Brain pericyte (primary cell): Measurements from ENCODE around the gene YTHDF2.

Experiments used
- DNase-seq: peaks from one replicate; pipeline ENCODE4 v3.0.0-alpha.2; 2012; ENCODE audit warnings: low read depth, low spot score

Gene YTHDF2

DNA sequence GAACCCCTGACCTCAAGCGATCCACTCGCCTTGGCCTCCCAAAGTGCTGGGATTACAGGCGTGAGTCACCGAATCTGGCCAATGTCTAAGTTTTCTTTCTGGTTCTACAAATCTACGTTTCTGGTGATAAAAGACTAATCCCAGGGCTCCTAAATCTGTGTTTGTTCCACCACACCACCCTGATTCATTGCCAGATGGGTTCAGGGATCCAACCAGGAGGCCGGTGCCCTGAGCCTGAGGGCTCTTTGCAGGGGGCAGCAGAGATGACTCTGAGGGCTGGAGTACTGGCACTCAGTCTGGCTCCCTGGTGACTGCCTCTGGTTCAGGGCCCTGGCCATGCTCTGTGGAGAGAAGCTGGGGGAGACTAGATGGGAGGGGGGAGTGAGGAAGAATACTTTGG lies 64.7 kb downstream of the YTHDF2 start:
- no peak for DNase-seq

DNA sequence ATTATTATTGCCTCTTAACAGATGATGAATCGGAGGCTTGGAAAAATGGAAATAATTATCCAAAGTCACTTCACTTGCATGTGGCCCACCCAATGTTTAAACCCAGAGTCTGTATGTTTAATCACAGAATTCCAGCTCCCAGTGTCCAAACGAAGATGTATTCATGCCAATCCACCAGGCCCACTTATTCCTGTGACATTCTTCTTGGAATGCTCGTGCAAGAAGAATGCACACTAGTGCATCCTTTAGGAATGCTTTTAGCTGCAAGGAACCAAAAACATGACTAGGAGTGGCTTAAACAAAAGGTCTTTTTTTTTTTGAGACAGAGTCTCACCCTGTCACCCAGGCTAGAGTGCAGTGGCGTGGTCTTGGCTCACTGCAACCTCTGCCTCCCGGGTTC lies 66.3 kb downstream of the YTHDF2 start:
- DNase-seq, result no peak

DNA sequence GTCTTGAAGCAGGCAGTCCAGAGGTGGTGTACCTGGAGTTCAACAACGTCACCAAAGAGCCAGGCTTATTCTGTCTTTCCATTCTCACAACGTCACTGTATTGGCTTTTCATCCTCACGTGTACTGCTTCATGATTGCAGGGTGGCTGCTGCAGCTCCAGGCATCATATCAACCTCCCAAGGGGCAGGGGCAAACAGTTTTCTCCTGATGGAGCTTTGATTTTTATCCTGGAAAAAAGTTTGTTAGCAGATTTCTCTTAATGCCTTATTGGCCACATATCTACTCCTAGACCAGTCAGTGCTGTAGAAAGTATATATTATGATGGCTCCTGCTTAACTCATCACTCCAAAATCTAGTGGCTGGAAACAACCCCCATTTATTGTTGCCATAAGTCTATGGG lies 66.9 kb downstream of the YTHDF2 start:
- DNase-seq, result no peak

DNA sequence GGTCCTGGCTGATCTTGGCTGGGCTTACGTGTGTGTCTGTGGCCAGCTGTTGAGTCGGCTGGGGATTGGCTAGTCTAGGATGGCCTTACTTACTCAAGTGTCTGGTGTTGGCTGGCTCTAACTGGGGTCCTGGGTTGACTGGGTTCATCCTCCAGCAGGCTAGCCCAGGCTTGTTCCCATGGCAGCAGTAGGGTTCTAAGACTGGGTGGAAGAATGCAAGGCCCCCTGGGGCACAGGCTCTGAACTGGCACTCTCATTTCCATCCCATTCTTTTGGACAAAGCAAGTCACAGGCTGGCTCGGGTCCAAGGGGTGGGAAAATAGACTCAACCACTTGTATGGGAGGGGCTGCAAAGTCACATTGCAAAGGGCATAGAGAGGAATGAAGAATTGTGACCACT lies 67.3 kb downstream of the YTHDF2 start:
- no peak for DNase-seq

DNA sequence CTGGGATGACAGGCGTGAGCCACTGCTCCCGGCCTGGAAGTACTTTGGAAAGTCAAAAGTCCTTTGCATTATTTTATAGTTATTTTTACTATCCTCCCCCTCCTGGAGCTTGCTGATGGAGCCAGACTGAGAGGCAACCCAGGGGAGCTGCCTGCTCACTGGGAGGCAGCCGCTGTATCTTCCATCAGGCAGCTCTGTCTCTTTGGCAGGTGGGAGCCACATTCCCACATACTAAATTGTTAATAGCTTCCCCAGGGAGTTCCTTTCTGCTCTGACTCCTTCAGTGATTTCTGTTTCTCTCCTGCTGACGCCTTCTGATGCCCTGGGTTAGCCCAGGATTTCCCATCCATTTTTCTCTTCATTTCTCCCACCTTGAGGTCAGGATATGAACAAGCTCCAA lies 70.3 kb downstream of the YTHDF2 start:
- DNase-seq, result no peak

DNA sequence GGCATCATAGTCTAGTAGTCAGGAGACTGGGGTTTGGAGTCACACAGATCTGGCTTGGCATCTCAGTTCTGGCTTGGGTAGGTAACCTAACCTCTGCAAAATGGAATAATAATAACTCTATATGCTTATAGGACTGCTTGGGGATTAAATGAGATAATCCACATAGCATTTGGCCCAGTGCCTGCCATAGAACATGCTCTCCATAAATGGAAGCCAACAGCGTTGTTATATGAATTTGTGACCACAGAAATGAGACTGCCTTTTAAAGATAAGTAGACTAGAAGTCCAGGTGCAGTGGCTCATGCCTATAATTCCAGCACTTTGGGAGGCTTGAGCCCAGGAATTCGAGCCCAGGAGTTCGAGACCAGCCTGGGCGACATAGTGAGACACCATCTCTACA lies 71.2 kb downstream of the YTHDF2 start:
- no peak for DNase-seq

DNA sequence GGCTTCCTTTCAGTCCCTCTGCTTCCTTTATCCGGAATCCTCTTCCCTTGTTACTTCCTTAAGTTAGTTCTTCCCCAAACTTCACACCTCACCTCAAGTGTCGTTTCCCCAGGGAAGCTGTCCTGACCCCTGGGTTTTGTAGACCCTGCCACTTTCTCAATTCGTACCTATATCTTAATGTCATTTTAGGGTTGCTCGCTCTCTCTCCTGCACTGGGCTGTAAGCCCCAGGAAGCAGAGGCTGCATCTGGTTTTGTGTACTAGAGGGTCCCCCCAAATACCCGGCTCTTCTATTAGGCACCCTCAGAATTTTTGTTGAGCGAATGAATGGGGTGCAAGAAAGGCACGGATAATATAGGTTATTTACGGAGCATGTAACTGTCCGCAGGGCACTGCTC lies 74.6 kb downstream of the YTHDF2 start:
- no peak for DNase-seq

DNA sequence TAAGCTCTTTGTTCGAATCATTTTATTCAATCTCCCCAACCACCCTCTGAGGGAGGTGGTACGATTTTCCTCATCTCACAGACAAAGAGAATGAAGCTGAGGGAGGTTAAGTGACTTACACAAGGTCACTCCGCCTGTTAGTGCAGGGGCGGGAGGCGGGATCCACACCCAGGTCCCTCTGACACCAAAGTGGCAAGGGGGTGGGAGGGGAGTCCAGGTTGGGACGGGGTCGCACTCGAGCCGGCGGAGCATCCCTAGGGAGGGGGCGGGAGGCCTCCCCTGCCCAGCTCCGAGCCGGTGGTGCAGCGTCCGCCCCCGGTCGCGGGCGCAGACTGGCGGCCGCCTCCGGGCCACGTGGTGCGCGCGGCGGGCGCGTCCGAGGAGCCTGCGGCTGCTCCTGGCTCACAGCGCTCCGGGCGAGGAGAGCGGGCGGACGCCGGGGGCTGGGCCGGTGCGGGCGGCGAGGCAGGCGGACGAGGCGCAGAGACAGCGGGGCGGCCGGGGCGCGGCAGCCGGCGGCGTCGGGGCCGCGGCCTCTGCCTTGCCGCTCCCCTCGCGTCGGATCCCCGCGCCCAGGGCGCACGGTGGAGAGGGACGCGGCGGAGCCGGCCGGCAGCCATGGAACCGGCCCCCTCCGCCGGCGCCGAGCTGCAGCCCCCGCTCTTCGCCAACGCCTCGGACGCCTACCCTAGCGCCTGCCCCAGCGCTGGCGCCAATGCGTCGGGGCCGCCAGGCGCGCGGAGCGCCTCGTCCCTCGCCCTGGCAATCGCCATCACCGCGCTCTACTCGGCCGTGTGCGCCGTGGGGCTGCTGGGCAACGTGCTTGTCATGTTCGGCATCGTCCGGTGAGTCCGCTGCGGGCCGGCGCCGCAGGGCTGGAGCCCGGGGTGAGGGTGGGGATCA lies 75.3 kb downstream of the YTHDF2 start, which contains the start of gene OPRD1:
TSS of gene OPRD1 (plus strand) at position 405 of the 903 bp plus-strand sequence. CDS start at position 619, 214 bp downstream.
- no peak for DNase-seq

DNA sequence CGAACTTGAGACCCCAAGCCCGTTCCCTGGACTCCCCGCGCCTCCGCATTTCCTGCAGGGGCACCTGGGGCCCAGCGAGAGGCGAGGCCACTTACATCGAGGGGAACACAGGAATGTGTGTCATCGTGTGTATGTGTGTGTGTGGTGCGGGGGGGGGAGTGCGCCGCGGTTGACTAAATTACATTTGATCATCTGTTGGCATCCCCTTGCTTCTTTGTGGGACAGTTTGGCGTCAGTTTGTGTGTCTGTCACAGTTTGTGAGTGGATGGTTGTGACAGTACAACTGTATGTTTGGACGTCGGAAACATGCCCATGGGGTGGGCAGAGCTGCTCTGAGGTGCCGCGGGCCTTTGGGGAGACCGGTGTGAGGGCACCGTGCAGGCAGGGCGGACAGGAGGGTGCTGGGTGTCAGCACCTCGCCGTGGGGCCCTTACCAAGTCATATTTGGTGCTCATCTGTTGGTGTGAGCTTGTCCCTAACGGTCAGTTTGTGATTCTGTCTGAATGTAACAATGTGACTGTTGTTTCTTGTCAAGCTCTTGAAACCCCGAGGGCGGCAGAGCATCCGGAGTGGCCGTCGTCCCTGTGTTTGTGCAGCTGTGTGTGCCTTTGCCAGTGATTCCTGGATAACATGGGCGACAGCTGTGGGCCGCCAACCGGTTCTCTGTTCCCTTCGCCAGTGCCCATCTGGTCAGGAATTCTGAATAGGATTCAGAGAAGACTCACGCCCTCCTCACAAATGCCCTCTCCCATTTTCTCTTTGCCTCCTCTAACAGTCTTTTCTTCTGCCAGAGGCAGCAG lies 76.1 kb downstream of the YTHDF2 start:
- DNase-seq, result no peak

DNA sequence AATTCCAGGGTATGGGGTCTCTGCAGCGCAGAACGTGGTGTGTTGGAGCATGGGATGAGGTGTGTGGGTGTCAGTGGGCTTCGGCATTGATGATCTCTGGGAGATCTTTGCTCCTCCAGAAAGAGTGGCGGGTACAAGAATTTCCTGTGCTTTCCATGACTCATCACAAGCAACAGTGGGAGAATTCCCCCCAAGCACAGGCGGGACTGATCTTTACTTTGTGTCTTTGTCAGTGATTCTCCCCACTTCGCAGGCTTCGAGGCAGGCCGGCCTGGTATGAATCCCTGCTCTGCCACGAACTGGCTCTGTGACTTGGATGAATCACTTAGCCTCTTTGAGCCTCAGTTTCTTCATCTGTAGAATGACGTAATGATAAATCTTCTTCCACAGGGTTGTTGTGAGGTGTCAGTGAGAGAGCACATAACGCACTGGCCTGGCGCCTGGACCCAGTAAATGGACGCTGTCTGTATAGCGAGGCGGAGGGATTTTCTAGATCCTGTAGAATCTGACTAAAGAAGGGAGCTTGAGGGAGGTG lies 77.3 kb downstream of the YTHDF2 start:
- no peak for DNase-seq

DNA sequence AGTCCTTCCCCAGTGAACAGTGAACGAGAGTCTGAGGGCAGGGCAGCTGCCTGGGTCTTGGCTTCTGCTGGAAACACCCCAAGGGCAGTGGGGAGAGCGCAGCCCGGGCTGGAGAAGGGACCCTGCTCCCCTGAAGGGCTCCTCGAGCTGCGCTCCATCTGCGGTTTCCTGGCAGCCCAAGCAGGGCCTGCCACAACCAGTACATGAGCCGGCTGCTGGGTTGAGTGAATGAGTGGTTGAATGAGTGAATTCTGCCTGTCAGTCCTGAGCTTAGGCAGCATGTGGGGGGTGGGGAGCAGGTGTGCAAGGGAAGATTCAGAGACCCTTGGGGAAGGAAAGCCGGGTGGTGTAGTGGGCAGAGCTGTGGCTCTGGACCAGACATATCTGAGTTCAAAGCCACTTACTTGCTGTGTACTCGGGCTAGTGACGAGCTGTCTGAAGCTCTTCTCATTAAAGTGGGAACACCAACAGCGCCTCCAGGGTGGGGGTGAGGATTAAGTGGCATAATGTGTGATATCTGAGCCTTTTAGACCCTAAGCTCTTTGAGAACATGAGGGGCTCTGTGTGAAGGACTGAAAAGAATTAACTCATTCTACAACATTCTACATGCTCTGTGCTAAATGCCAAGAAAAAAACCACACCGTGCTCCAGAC lies 78.9 kb downstream of the YTHDF2 start:
- DNase-seq, result no peak

DNA sequence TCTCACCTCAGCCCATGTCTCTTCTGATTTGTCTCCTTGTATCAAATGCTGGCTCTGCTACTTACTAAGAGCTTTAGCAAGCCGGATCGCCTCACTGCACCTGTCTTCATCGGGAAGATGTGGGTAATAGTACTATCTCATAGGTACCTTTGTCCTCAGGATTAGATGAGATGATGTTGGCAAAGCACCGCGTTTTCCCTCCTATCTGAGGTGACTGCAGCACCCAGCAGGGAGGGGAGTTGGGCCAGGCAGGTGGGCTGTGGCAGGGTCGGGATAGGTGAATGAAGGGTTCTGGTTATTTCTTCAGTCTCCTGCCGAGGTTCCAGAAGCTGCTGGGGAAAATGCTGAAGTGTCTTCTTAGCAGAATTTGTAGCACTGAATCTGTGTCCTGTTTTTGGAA lies 80.4 kb downstream of the YTHDF2 start:
- DNase-seq, result no peak

DNA sequence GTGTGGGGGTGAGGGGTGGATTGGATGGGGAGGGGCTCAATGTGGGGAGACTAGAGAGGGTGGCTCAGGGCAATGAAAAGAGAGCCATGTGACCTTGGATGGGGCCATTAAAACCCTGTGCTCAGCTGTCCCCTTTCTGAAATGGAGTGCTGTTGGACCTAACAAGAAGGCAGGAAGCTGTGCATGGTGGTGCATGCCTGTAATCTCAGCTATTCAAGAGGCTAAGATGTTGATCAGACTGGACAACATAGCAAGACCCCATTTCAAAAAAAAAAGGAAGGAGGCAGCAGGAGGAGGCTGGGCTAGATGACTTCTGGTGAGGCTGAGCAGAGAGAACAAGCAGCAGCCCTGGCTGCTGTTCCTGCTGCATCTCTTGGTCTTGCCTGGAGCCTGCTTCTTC lies 82.3 kb downstream of the YTHDF2 start:
- no peak for DNase-seq
